SIG-M5 (cell line): ENCODE results near the gene LRRC4B.

Source experiments
- DNase-seq: peaks from one replicate; lab custom pipeline; 2025; lab: John Stamatoyannopoulos, UW

The LRRC4B gene

GRCh38 chr19:50573741-50574461 lies 5.7 kb upstream of the LRRC4B start:
- no peak for DNase-seq

- DNase-seq = no peak
Measured at GRCh38 chr19:50570997-50571396, 2.8 kb upstream of the LRRC4B start.

- no peak for DNase-seq
Measured at GRCh38 chr19:50569938-50570540, 1.8 kb upstream of the LRRC4B start.

GRCh38 chr19:50568728-50569698 lies 778 bp upstream of the LRRC4B start:
- DNase-seq = no peak

- no peak for DNase-seq
Measured at GRCh38 chr19:50567052-50567841, 988 bp downstream of the LRRC4B start.

GRCh38 chr19:50565984-50566903 lies 2.0 kb downstream of the LRRC4B start:
- no peak for DNase-seq

- no peak for DNase-seq
Measured at GRCh38 chr19:50564229-50565105, 3.8 kb downstream of the LRRC4B start.

GRCh38 chr19:50563597-50563996 lies 4.6 kb downstream of the LRRC4B start:
- no peak for DNase-seq

GRCh38 chr19:50562996-50563395 lies 5.2 kb downstream of the LRRC4B start:
- no peak for DNase-seq

GRCh38 chr19:50562329-50562728 lies 5.9 kb downstream of the LRRC4B start:
- no peak for DNase-seq

GRCh38 chr19:50559636-50560035 lies 8.6 kb downstream of the LRRC4B start:
- DNase-seq = no peak

GRCh38 chr19:50558449-50558848 lies 9.8 kb downstream of the LRRC4B start:
- no peak for DNase-seq

- DNase-seq = no peak
Measured at GRCh38 chr19:50558039-50558438, 10.2 kb downstream of the LRRC4B start.

GRCh38 chr19:50557009-50557613 lies 11.1 kb downstream of the LRRC4B start:
- no peak for DNase-seq

GRCh38 chr19:50556282-50557008 lies 11.8 kb downstream of the LRRC4B start:
- DNase-seq = no peak

- DNase-seq = no peak
Measured at GRCh38 chr19:50555450-50556281, 12.6 kb downstream of the LRRC4B start.

GRCh38 chr19:50555033-50555432 lies 13.2 kb downstream of the LRRC4B start:
- no peak for DNase-seq

- no peak for DNase-seq
Measured at GRCh38 chr19:50554212-50554611, 14.0 kb downstream of the LRRC4B start.
